Activated CD4-positive, alpha-beta T cell treated with anti-CD3 and anti-CD28 coated beads for 1 hour (primary cell): Measurements from ENCODE around the gene DNAL4.
"Not testable (repeated sequence)": the region's sequence is repeated elsewhere in the genome, so short reads cannot be mapped to it uniquely, and the experiment has no call there.

Source experiments
- DNase-seq: peaks from one replicate; pipeline ENCODE4 v3.0.0-alpha.2; 2020

DNAL4 gene

DNA sequence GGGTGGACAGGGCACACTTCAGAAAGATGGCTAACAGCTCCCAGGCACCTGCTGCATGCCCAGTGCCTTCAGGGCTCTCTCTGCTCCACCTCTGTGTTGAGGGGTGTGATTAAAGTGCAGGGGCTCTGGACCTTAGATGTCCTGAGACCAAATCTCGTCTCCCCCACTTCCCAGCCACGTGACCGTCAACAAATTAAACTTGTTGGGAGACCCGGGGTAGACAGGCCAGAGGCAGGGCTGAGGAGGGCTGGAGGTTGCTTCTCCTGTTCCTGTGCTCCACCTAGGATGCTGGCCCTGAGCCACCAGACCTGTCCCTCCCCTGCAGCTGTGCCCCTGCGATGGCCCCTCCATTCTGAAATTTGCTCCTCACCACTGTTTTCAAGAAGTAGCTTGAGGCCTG lies 32.9 kb upstream of the DNAL4 start:
- no peak for DNase-seq

DNA sequence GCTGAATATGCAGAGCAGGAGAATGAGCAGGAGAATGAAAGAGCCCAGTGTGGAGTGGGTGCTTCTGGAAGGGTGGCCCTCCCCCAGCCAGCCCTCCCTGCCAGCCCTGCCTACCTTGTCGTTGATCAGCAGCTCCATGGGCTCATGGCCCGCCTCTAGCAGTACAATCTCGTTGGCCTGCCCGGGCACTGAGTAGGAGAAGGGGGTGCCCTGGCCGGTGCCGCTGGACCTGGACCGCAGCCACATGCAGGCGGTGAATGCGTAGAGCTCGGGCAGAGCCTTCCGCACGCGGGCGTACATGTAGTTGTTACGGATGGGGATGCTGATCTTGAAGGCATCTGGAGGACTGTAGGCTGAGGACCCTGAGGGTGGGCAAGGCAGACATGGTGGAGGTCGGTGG lies 32.4 kb upstream of the DNAL4 start:
- DNase-seq = no peak

DNA sequence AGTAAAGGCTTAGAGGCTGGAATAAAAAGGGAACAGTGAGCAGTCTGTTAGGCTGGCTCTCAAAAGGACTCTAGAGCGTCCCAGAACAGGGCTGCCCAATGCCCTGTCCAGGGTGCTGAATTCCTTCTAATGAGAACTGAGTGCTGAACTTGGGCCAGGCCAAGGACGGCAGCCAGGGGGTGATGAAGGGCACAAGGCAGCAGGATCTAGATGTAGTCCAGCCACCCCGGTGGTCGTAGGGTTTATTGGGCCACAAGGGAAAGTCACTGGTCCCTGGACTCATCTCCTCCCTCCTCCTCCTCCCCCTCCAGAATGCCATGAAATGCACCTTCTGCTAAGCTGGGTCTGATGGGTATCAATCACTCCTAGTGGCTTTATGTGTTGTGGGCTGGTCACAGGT lies 30.6 kb upstream of the DNAL4 start:
- DNase-seq = no peak

DNA sequence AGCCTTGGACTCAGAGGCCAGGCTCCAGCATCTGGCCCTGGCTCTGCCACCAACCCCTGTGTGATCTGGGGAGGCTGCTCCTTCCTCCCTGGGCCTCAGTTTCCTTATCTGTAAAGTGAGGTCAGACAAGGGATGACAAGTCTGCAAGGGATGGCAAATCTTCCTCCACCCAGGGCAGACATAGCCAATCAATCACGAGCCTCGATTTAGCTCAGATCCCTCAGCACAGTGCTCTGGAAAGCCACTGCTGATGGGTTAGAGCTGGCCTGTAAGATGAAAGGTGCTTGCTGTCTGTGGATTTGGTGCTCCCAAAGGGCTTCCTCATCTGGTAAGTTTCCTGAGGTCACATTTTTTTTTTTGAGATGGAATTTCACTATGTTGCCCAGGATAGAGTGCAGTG lies 29.7 kb upstream of the DNAL4 start:
- no peak for DNase-seq

DNA sequence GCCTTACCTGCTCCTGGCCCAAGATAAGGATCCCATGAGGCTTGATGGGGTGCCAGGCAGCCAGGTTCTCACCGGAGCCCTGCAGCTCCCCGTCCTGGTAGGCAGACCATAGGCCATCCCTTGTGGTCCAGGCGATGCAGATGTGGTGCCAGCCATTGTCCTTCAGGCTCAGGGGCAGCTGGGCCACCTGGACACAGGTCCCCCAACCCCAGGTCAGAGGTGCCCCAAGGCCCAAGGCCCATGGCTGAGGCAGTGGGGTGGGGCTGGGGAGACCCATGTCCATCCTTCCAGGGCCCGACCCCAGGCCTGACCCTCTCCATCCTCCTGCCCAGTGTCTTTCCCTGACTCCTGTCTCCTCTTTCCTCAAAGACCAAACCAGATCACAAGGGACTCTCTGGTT lies 29.1 kb upstream of the DNAL4 start:
- no peak for DNase-seq

DNA sequence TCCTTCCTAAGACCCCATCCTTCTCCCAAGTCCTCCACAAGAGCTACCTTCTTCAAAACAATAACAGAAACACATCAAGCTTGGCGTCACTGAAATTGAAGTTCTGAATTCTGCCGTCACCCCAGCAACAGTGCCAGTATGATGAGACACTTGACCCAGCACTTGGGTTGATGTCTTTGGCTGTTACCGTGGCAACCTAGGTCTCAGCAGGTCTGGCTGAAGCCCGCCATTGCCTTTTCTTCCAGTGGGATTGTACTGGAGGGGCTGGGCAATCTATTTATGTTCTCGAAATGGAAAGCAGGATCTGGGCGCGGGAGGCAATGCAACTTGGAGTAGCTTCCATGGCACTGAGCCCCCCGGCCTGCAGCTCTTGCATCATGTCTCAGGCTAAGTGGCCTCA lies 26.1 kb upstream of the DNAL4 start:
- DNase-seq = no peak

DNA sequence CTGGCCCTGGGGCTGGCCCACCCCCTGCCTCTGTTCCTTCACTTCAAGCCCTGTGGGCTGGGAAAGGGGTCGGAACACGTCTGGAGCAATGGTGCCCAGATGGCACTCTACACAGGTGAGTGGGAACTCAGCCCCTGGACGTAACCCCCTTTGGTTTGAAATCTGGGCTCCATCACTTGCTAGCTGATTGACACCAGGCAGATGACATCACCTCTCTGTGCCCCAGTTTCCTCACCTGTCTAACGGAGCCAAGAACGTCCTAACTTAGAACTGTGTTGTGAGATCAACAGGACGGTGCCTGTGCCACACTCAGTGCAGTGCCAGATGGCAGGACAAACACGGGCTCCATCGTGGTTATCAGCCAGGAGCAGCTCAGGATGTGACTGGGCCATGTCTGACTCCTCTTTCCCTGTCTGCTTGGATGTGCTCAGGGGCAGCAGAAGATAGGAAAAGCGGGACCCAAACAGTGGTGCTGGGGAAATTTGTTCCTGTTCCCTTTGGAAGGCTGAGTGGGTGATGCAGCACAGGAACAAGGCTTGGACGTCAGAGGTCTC lies 25.5 kb upstream of the DNAL4 start:
- DNase-seq = no peak

DNA sequence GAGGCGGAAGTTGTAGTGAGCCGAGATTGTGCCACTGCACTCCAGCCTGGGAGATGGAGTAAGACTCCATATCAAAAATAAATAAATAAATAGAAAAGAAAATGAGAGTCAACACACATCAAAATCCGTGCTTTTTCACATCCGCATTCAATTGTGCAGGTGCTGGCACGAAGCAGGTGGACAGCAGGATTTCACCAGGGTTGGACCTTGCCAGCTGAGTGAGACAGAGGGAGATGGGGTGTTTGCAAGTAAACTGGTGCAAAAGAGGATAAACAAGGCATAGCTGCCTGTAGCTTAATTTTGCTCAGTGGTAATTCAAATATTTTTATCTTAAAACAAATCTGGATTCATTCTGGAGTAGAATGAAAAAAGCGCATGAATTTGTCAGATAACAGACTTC lies 23.3 kb upstream of the DNAL4 start:
- DNase-seq = no peak

DNA sequence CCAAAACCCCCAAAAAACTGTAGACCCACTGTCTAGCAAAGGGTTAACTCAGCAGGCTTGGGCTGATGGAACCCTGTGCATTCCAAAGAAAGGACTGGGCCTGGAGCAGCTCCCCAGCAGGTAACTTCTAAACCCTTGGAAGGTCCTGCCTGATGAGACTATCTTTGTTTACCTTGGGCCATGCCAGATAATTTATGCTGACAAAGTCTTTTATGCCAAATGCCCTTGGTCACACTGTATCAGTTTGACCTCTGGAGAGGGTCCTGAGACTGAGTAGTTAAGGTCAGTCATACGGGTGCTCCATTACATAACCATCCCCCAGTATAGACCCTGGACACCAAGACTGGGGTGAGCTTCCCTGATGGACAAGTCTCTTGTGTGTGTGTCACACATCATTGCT lies 21.9 kb upstream of the DNAL4 start:
- no peak for DNase-seq

DNA sequence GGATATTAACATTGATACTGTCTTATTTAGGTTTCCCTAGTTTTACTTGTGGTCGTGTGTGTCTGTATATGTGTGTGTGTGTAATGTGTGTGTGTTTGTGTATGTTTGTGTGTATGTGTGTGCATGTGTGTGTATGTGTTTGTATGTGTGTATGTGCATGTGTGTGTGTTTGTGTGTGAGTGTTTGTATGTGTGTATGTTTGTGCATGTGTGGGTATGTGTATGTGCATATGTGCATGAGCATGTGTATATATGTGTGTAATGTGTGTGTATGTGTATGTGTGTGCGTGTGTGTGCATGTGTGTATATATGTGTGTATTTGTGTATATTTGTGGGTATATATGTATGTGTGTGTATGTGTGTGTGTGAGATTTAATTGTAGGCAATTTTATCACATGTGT lies 17.3 kb upstream of the DNAL4 start:
- DNase-seq = no peak

DNA sequence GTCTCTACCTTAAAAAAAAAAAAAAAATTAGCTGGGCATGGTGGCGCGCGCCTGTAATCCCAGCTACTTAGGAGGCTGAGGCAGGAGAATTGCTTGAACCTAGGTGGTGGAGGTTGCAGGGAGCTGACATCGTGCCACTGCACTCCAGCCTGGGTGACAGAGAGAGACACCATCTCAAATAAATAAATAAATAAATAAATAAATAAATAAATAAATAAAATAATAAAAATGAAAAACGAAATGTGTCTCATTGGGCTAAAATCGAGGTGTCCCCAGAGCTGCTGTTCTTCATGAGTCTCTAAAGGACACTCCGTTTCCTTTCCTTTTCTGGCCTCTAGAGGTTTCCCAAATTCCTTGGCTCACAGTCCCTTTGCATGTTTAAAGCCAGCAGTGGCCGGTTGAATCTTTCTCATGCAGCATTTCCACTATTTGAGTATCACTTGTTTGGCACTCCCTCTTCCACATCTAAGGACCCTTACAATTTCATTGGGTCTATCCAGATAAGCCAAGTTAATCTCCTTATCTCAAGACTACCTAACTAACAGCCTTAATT lies 11.2 kb upstream of the DNAL4 start:
- not testable (repeated sequence) for DNase-seq

DNA sequence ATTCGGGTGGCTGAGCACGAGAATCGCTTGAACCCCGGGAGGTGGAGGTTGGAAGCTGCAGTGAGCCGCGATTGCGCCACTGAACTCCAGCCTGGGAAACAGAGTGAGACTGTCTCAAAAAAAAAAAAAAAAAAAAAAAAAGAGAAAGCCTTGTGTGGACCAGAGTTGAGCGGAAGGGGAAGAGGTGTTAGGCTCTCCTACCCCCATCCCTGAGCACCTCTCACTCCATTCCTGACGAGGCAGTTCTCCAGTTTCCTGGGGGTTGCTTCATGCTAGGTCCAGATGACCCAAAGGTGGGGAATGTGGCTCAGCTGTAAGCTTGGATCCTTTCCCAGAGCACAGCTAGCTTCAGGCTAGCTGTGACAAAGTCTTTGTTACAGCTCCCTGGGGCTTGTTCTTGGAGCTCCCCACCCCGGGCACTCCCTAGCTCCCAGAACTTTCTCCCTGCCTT lies 8.8 kb upstream of the DNAL4 start:
- no peak for DNase-seq

DNA sequence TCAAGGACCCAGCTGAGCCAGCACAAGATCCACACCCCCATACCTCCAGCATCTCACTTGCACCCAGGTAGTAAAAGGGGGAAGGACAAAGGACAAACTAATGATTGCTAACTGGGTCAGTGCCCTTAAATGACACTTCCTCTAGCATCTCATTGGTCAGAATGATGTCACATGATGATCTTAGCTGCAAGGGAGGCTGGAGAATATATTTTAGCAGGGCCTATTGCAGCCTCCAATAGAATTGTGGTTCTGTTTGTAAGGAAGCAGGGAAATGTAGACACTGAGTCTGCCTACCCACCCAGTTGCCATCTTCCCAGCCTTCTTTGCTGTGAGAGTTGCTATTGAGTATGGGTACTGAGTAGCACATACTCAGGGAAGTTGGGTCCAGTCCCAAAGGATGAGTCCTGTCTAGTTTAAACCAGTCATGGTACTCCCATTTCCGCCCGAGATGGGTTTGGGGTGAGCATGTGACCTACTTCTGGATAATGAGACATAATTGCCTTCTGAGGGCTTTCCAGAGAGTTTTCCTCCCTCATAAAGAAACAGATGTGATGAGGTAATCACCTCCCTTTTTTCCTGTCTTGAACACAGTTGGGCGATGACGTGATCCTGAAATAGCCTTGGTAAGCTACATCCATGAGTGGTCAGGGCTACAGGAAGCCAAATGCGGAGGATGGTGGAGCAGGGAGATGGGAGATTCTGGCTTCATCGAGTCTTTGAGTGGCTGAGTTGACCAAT lies 5.5 kb upstream of the DNAL4 start:
- no peak for DNase-seq

DNA sequence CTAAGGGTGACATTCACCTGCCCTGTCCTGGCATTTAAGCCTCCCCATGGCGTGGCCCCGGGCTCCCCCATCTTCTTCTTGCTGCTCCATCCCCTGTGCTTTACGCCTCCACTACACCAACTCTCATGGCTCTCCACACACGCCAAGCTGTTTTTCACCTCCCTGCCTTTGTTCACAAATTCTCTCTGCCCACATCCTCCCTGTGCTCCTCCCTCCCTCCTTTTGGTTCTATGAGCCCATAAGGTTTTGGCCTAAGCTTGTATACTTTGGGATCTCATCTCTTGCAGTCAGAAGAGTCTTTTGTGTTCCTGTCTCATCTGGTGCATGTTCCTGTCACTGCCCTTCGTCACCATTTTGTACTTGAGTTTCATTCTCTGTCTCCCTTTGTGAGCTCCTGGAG lies 4.6 kb upstream of the DNAL4 start:
- no peak for DNase-seq

DNA sequence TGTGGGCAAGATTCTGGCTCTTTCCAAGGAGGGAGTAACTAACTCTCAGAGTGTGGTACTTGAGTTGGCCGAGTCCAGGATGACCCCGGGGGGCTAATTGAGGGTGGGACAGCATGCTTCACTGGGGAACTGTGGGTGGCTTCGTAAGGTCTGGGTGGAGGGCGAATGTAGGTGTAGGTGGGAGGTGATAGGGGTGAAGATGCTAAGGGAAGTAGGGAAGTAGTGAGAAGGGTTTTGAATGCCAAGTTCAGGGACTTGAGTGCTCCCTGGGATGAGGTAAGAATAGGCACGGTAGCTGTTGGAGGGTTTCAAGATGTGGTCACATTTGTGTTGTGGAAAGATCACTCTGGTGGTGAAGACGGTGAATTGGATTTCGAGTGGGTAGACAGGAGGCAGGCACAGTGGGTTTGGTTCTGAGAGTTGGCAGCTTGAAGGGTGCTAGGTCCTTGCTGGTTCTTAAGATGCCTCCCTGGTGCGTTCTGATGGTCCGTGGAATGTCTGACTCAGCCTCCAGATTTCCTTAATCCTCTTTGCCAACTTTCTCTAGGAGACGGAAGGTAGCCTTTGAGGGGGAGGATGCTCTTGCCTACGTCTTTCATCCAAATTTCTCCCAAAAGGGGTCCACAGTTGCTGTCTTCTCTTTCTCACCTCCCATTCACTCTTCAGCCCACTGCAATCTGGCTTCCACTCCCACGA lies 2.5 kb upstream of the DNAL4 start:
- no peak for DNase-seq

DNA sequence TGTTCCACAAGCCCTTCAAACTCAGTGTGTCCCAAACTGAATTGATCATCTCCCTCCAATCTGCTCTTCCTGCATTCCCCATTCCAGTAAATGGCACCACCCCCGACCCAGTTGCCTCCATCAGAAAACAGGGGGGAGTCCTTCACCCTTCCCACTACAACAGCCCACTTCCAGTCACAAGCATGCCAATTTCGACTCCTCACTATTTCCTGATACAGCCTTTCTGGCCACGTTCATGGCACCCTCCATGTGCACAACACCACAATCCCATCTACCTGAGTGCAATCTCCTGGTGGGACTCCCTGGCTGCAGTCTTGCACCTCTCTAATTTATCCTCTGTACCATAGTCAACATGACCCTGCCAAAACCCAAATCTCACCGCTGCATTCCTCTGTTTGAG lies 1.6 kb upstream of the DNAL4 start:
- no peak for DNase-seq

DNA sequence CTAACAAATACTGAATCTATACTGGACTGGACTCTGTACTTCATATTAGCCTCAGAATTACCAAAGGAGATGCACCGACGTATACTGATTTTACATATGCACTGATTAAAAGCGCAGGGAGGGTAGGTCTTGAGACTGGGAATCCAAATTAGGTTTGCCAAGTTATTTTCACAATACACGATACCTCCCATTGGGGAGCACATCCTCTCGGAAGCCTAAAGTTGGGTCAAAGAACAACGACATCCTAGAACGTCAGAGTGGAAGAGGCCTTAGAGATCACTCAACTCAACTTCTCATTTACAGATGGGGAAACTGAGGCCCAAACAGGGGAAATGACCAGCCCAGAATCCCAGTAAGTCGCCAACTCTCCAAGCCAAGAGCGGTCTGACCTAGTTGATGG lies 626 bp downstream of the DNAL4 start:
- DNase-seq = no peak

DNA sequence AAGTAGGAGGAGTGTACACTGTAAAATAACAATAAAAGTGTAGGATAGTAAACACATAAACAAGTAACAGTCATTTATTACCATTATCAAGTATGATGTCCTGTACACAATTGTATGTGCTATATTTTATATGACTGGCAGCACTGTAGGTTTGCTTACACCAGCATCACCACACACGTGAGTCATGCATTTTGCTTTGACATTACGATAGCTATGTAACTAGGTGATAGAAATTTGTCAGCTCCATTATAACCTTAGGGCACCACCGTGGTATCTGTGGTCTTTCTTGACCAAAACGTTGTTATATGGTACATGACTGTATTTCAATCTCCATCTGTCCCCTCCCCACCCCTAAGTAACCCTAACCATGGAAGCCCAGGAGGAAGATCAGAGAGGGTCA lies 1.1 kb downstream of the DNAL4 start:
- DNase-seq = no peak

DNA sequence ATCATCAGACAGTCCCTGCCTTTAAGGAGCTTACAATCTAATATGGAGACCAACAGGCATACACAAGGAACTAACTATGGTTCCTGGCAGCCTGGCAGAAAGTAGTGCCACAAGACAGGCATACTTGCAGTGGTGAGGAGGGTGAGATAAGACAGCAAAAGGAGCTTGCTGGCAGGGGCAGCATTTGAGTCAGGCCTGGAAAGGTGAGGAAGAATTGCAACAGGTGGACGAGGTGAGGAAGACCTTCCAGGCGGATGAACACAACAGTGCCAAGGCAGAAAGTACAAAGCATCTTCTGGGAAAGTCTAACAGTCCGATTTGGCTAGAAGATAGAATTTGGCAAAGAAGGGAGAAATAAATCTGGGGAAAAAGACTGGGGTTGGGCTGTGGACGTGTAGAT lies 4.3 kb downstream of the DNAL4 start:
- no peak for DNase-seq

DNA sequence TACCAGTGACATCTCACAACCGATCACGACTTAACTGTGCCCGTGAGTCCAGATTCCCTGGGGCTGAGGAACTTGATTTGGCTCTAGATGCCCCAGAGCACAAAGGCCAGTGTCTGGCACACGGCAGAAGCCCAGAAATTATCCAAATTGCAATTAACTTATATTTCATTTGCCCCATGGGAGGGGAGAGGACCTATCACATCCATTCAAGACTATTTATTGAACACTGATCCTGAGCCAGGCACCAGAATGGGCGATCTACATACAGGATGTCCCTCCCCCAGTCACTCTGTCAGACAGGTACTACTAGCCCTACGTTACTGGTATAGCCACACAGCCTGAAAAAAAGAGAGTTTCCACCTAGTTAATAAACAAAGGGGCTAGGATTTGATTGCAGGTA lies 5.1 kb downstream of the DNAL4 start:
- DNase-seq = no peak

DNA sequence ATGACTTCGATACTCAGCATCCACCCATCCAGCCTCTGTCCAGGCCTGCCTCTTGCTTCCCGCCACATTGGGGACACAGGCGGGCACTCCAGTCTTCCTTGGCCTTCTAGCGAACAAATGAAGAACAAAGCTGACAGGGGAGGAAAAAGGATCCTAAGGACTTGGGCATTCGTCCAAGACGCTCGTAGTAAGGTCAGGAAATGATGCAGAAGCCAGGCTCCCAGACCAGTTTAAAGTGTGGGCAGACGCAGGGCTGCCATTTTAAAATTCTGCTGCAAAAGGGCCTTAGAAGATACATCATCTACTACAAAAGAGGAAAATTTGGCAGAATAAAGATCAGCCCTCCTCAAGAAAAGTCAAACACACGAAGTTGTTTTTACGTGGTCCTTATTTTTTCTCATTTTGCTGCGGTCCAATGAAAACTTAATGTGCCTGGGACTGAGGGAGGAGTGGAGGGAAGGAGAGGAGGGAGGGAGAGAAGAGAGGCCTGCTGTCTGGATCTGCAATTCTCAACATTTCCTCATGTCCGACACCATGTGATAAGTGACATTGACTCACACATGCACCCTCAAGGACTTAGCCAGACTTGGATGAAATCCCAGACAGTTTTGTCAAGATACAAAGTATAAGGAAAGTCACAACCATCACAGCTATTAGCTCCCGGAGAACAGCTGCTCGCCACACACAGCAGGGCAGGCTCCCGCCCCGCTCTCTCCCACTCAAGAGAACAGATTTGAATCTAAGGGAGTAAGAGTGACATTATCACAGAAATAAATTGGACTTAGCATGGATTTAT lies 5.7 kb downstream of the DNAL4 start:
- DNase-seq = no peak

DNA sequence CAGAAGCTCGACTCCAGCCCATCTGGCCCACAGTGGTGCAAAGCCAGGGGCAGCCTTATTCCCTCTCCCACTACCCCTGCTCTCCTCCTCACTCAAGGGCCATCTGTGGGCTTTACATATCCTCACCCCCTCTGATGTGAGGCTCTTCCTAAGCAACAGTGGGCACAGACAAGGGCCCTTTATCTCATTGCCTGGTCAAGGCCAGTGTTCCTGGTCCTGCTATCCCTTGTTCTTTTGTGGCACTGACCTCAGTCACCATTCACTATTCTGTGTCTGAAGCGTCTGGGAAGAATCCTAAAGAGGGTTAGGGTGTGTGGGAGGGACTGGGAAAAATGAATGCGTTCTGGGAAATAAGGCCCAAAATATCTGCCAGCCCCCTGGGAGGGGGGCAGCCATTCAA lies 7.3 kb downstream of the DNAL4 start:
- no peak for DNase-seq

DNA sequence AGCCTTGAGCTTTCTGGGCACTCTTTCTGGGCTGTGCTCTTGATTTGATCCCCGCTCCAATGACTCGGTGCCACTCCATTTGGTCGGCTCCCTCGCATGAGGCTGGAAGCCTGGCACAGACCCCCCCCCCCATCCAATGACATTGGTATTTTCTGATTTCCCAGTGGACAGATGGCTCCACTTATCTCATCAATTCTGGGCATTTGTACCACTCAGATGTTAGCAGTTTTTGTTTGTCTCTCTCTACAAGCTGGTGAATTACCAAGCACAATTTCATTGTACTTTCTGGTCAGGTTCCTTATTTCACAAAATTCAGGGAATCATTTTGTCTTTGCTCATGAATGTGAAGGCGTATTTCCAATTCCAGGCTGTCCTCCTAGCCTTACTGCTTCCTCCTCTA lies 9.1 kb downstream of the DNAL4 start:
- DNase-seq = no peak
